K562 (cell line): Measurements from ENCODE around the gene CFAP126. TPM values are rescaled to one million over a fixed set of nuclear protein-coding genes. Genes with fewer than 3 reads are reported as not detected.

ENCODE experiments used
- BRD4 ChIP-seq: fragments of 200-600 bp; sonication (generic); IDR thresholded peaks from 2 replicates; pipeline ENCODE4 v1.6.1; 2017; ENCODE audit warnings: inconsistent platforms
- CBX2 ChIP-seq: fragments of 200-600 bp; sonication (generic); IDR thresholded peaks from one replicate; pipeline ENCODE4 v1.6.1; 2012; ENCODE audit warnings: mild to moderate bottlenecking, low read length, inconsistent platforms; ENCODE audit not compliant: insufficient read depth, poor library complexity, severe bottlenecking
- HMGN3 ChIP-seq: IDR thresholded peaks from 2 replicates; pipeline ENCODE4 v1.6.1; 2011; ENCODE audit warnings: borderline replicate concordance, low read depth, mild to moderate bottlenecking, mixed read lengths, low read length; ENCODE audit not compliant: insufficient read length; ENCODE audit errors: extremely low read depth
- HSF4 ChIP-seq: fragments of 250-450 bp; sonication (Bioruptor Pico); IDR thresholded peaks from 2 replicates; pipeline ENCODE4 v2.1.2; 2022; ENCODE audit warnings: mild to moderate bottlenecking, moderate library complexity, borderline replicate concordance
- PHF20 ChIP-seq: fragments of 450-650 bp; IDR thresholded peaks from 2 replicates; pipeline ENCODE4 v1.6.1; 2018; ENCODE audit not compliant: partially characterized antibody
- POLR2B ChIP-seq: fragments of 450-650 bp; IDR thresholded peaks from 2 replicates; pipeline ENCODE4 v1.6.1; 2018; ENCODE audit warnings: low read depth; ENCODE audit not compliant: partially characterized antibody
- RBM34 ChIP-seq: fragments of 200-400 bp; formaldehyde crosslinking; IDR thresholded peaks from 2 replicates; pipeline ENCODE4 v1.6.1; 2018; ENCODE audit warnings: low read length, borderline replicate concordance; ENCODE audit not compliant: insufficient read depth
- SLC30A9 ChIP-seq: fragments of 250-450 bp; sonication (Bioruptor Pico); IDR thresholded peaks from 2 replicates; pipeline ENCODE4 v1.8.0; 2022; ENCODE audit warnings: mild to moderate bottlenecking, moderate library complexity
- TAF15 ChIP-seq: fragments of 200-400 bp; formaldehyde crosslinking; IDR thresholded peaks from 2 replicates; pipeline ENCODE4 v1.6.1; 2017; ENCODE audit warnings: mild to moderate bottlenecking, low read depth, low read length, moderate library complexity
- ZKSCAN1 ChIP-seq: fragments of 150-350 bp; IDR thresholded peaks from 2 replicates; pipeline ENCODE4 v1.6.1; 2016; ENCODE audit warnings: low read depth, low read length
- ZNF431 ChIP-seq: sonication (generic); formaldehyde crosslinking; IDR thresholded peaks from 2 replicates; pipeline ENCODE4 v1.8.0; 2022; ENCODE audit warnings: mild to moderate bottlenecking, missing genetic modification reagents
- ZNF445 ChIP-seq: fragments of 250-450 bp; sonication (Bioruptor Pico); IDR thresholded peaks from 2 replicates; pipeline ENCODE4 v1.4.0; 2020; ENCODE audit warnings: low read depth, mild to moderate bottlenecking, moderate library complexity
- ZNF766 ChIP-seq: fragments of 200-800 bp; sonication (Bioruptor generic); conservative IDR thresholded peaks from 2 replicates; pipeline ENCODE4 v1.6.1; 2016; ENCODE audit warnings: missing genetic modification characterization, missing compliant biosample characterization
- polyA plus RNA-seq, 8 experiments: library from polyadenylated mRNA; depleted of rRNA in 4 of 8; stranded (reverse) in 5 of 8; unstranded in 3 of 8; fragments of >200 nt; fragmentation: Nextera tagmentation in 2 of 8; fragmentation: Illumina TruSeq in 1 of 8; extraction: Ambion mirVana in 2 of 8; extraction: Trizol in 1 of 8; gene quantifications; 2 replicates each; pipeline versions ENCODE4 v1.2.1 to v1.2.3, GENCODE V29; 2011 to 2014; ENCODE audit warnings: inconsistent platforms in 1 of 8, missing spikeins in 1 of 8
- total RNA-seq, 7 experiments: library from RNA; depleted of rRNA in 6 of 7; stranded (reverse); fragments of >200 nt in 6 of 7; fragmentation: Illumina TruSeq in 2 of 7; extraction: Trizol in 2 of 7; gene quantifications; 2 replicates each; pipeline versions ENCODE4 v1.2.1 to v1.2.3, GENCODE V29; 2011 to 2021; ENCODE audit warnings: low replicate concordance in 1 of 7
- TF ChIP-seq, protein P1 (sequence below): fragments of 250-450 bp; sonication (Bioruptor Pico); IDR thresholded peaks from 2 replicates; pipeline ENCODE4 v1.8.0; 2021; ENCODE audit warnings: mild to moderate bottlenecking, moderate library complexity
- TF ChIP-seq, protein P2 (sequence below), 2 experiments: fragments of 450-650 bp; IDR thresholded peaks; 2 replicates each; pipeline ENCODE4 v1.6.1; 2016
- TF ChIP-seq, protein P3 (sequence below): fragments of 450-650 bp; IDR thresholded peaks from 2 replicates; pipeline ENCODE4 v1.6.1; 2018; ENCODE audit not compliant: partially characterized antibody
- TF ChIP-seq, protein P4 (sequence below): fragments of 250-450 bp; sonication (Bioruptor Pico); IDR thresholded peaks from 2 replicates; pipeline ENCODE4 v1.8.0; 2021; ENCODE audit warnings: moderate library complexity, mild to moderate bottlenecking, inconsistent platforms
- TF ChIP-seq, protein P5 (sequence below): fragments of 250-450 bp; sonication (Bioruptor Pico); IDR thresholded peaks from 2 replicates; pipeline ENCODE4 v1.9.0; 2021; ENCODE audit warnings: mild to moderate bottlenecking, inconsistent platforms

CFAP126 gene
- total and polyA plus RNA-seq, 9 of the 15 experiments (the other 6 are each of a cell fraction or from before 2014, with no cell fraction given), result not detected

DNA sequence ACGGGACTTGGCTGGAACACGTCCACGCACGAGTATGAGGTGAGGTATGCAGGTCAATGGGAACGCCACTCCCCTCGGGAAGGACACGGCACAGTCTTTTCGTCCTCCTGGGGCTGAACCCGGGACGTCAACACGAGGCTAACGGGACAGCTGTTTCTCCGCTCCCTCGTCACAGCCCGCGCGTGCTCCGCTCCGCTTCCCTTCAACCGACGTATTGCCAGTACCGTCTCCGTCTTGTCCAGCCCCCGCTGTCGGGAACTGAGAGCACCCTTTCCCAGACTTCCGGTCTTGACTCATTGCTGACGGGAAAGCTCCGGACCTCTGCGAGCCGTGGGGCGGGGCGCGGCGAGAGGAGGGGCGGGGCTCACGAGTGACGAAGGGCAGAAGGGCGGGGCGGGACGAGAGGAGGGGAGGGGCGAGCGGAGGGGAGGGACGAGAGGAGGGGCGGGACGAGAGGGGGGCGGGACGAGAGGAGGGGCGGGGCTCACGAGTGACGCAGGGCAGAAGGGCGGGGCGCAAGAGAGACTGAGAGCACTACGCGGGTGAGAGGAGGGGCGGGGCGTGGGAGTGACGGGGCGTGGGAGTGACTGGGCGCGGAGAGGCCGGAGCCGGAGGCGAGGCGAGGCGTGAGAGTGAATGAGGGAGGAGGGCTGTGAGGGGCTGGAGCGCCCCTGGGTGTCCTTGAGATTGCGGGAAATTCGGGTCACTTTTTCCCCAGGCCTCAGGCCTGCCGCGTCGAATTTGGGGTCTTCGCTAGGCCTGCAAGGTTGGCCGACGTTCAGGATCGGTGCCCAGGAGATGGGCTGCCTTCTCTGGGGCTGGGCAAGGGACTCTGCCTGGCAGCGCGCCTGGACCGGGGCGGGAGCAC lies 22.2 kb upstream of the CFAP126 start (continued):
- TF ChIP-seq ZNF766, result peak; percentile 79
- TF ChIP-seq, protein P1, sequence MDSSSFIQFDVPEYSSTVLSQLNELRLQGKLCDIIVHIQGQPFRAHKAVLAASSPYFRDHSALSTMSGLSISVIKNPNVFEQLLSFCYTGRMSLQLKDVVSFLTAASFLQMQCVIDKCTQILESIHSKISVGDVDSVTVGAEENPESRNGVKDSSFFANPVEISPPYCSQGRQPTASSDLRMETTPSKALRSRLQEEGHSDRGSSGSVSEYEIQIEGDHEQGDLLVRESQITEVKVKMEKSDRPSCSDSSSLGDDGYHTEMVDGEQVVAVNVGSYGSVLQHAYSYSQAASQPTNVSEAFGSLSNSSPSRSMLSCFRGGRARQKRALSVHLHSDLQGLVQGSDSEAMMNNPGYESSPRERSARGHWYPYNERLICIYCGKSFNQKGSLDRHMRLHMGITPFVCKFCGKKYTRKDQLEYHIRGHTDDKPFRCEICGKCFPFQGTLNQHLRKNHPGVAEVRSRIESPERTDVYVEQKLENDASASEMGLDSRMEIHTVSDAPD (CRISPR knock-in tag), result no peak
- TF ChIP-seq, protein P2, sequence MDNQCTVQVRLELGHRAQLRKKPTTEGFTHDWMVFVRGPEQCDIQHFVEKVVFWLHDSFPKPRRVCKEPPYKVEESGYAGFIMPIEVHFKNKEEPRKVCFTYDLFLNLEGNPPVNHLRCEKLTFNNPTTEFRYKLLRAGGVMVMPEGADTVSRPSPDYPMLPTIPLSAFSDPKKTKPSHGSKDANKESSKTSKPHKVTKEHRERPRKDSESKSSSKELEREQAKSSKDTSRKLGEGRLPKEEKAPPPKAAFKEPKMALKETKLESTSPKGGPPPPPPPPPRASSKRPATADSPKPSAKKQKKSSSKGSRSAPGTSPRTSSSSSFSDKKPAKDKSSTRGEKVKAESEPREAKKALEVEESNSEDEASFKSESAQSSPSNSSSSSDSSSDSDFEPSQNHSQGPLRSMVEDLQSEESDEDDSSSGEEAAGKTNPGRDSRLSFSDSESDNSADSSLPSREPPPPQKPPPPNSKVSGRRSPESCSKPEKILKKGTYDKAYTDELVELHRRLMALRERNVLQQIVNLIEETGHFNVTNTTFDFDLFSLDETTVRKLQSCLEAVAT (IDR thresholded peaks at IDR 0.05), result no peak
- TF ChIP-seq CBX2, result no peak
- TF ChIP-seq ZNF445 (CRISPR knock-in tag), result no peak
- no peak for TF ChIP-seq RBM34
- TF ChIP-seq, protein P3, sequence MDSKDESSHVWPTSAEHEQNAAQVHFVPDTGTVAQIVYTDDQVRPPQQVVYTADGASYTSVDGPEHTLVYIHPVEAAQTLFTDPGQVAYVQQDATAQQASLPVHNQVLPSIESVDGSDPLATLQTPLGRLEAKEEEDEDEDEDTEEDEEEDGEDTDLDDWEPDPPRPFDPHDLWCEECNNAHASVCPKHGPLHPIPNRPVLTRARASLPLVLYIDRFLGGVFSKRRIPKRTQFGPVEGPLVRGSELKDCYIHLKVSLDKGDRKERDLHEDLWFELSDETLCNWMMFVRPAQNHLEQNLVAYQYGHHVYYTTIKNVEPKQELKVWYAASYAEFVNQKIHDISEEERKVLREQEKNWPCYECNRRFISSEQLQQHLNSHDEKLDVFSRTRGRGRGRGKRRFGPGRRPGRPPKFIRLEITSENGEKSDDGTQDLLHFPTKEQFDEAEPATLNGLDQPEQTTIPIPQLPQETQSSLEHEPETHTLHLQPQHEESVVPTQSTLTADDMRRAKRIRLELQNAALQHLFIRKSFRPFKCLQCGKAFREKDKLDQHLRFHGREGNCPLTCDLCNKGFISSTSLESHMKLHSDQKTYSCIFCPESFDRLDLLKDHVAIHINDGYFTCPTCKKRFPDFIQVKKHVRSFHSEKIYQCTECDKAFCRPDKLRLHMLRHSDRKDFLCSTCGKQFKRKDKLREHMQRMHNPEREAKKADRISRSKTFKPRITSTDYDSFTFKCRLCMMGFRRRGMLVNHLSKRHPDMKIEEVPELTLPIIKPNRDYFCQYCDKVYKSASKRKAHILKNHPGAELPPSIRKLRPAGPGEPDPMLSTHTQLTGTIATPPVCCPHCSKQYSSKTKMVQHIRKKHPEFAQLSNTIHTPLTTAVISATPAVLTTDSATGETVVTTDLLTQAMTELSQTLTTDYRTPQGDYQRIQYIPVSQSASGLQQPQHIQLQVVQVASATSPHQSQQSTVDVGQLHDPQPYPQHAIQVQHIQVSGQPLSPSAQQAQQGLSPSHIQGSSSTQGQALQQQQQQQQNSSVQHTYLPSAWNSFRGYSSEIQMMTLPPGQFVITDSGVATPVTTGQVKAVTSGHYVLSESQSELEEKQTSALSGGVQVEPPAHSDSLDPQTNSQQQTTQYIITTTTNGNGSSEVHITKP, result no peak
- peak; percentile 53 for TF ChIP-seq PHF20
- TF ChIP-seq POLR2B, result peak; percentile 92
- TF ChIP-seq BRD4, result peak; percentile 74; the same call in 1 of the 2 replicates
- TF ChIP-seq HSF4 (CRISPR knock-in tag), result no peak
- no peak for TF ChIP-seq ZNF431 (CRISPR knock-in tag)
- TF ChIP-seq, protein P4, sequence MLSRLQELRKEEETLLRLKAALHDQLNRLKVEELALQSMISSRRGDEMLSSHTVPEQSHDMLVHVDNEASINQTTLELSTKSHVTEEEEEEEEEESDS (CRISPR knock-in tag), result no peak
- TF ChIP-seq SLC30A9, result no peak
- TF ChIP-seq, protein P5, sequence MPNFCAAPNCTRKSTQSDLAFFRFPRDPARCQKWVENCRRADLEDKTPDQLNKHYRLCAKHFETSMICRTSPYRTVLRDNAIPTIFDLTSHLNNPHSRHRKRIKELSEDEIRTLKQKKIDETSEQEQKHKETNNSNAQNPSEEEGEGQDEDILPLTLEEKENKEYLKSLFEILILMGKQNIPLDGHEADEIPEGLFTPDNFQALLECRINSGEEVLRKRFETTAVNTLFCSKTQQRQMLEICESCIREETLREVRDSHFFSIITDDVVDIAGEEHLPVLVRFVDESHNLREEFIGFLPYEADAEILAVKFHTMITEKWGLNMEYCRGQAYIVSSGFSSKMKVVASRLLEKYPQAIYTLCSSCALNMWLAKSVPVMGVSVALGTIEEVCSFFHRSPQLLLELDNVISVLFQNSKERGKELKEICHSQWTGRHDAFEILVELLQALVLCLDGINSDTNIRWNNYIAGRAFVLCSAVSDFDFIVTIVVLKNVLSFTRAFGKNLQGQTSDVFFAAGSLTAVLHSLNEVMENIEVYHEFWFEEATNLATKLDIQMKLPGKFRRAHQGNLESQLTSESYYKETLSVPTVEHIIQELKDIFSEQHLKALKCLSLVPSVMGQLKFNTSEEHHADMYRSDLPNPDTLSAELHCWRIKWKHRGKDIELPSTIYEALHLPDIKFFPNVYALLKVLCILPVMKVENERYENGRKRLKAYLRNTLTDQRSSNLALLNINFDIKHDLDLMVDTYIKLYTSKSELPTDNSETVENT (CRISPR knock-in tag), result peak; percentile 92
- TF ChIP-seq ZKSCAN1, result no peak
- TF ChIP-seq TAF15, result no peak
- TF ChIP-seq HMGN3, result no peak
